Nephron progenitor cell (in vitro differentiated cells): ENCODE data around the gene LPAR1.

Experiments used
- DNase-seq: peaks from one replicate; pipeline ENCODE4 v3.0.0; 2021
- H3K27ac Mint-ChIP-seq: 2 replicates; pipeline ENCODE4 v1.8.0; 2021; ENCODE audit warnings: mild to moderate bottlenecking, moderate library complexity, mixed read lengths
- H3K27me3 Mint-ChIP-seq: 2 replicates; pipeline ENCODE4 v1.8.0; 2021; ENCODE audit warnings: mild to moderate bottlenecking, low read depth, mixed read lengths; ENCODE audit not compliant: poor library complexity
- H3K36me3 Mint-ChIP-seq: 2 replicates; pipeline ENCODE4 v1.8.0; 2021; ENCODE audit warnings: low read depth, mixed read lengths
- H3K4me1 Mint-ChIP-seq: 2 replicates; pipeline ENCODE4 v1.8.0; 2021; ENCODE audit warnings: mixed read lengths
- H3K4me3 Mint-ChIP-seq: 2 replicates; pipeline ENCODE4 v1.8.0; 2021; ENCODE audit warnings: mild to moderate bottlenecking, moderate library complexity, mixed read lengths
- H3K9me3 Mint-ChIP-seq: 2 replicates; pipeline ENCODE4 v1.8.0; 2021; ENCODE audit warnings: mild to moderate bottlenecking, moderate library complexity, mixed read lengths
- TF ChIP-seq, protein P1 (sequence below): fragments of 200-600 bp; sonication (generic); IDR thresholded peaks from 2 replicates; pipeline ENCODE4 v1.5.0; 2021; ENCODE audit warnings: antibody characterized with exemption

Gene LPAR1

DNA sequence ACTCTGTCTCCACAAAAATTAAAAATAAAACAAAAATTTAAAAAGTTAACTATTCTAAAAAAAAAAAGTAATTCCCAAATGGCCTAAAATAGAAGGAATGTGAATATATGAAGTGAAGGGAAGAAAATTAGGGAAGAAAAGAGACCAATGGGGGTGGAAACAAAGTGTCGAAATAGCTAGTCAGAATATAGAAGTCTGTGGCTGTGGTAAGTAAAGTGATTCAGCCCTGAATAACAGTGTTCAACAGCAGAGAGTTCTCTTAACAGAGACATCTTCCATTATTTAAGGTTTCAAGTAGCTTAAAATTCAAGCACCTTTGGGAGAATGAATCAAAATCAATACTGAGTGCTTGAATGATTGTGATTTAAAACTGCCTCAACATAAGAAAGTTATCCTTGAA is 51.7 kb downstream of the LPAR1 start:
- H3K4me3 Mint-ChIP-seq, result no peak overlapping the region
- no peak for DNase-seq
- H3K27ac Mint-ChIP-seq, result no peak overlapping the region
- H3K27me3 Mint-ChIP-seq, result no peaks in the 10 kb centered on the region
- TF ChIP-seq, protein P1, sequence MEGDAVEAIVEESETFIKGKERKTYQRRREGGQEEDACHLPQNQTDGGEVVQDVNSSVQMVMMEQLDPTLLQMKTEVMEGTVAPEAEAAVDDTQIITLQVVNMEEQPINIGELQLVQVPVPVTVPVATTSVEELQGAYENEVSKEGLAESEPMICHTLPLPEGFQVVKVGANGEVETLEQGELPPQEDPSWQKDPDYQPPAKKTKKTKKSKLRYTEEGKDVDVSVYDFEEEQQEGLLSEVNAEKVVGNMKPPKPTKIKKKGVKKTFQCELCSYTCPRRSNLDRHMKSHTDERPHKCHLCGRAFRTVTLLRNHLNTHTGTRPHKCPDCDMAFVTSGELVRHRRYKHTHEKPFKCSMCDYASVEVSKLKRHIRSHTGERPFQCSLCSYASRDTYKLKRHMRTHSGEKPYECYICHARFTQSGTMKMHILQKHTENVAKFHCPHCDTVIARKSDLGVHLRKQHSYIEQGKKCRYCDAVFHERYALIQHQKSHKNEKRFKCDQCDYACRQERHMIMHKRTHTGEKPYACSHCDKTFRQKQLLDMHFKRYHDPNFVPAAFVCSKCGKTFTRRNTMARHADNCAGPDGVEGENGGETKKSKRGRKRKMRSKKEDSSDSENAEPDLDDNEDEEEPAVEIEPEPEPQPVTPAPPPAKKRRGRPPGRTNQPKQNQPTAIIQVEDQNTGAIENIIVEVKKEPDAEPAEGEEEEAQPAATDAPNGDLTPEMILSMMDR, result no peak
- H3K36me3 Mint-ChIP-seq, result no peaks in the 10 kb centered on the region
- H3K9me3 Mint-ChIP-seq, result peaks cover 25% of the 10 kb centered on the region
- no peaks in the 10 kb centered on the region for H3K4me1 Mint-ChIP-seq

DNA sequence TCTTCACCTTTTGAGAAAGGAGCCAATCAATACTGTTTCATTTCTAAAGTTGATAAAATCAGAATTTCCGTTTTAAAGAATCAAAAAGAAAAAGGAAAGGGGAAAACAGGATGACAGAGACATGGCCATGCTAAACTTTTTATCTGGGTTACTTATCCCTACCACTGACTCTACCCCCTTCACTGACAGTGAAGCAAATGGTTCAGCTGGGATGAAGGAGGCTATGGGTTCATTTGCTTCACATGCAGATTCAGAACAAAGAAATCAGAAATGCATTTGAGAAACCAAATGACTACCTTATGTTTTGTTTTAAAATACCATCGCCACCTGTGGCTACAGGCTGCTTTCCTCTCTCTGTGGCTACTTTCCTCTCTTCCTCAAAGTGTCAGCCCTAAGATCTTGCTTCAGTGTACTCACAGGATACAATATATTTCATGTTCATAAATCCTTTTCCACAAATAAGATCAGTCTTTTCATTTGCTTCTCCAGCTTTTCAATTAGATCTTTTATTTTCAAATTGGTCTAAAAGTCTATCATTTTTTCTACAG is 53.3 kb downstream of the LPAR1 start:
- no peak for DNase-seq
- Mint-ChIP-seq H3K36me3 (no peaks in the 10 kb centered on the region), H3K27me3 (no peaks in the 10 kb centered on the region), H3K9me3 (peaks cover 21% of the 10 kb centered on the region), H3K4me3 (no peak overlapping the region), H3K4me1 (peaks cover 5% of the 10 kb centered on the region), H3K27ac (peak overlapping the region; percentile 72)
- TF ChIP-seq, protein P1, result no peak

DNA sequence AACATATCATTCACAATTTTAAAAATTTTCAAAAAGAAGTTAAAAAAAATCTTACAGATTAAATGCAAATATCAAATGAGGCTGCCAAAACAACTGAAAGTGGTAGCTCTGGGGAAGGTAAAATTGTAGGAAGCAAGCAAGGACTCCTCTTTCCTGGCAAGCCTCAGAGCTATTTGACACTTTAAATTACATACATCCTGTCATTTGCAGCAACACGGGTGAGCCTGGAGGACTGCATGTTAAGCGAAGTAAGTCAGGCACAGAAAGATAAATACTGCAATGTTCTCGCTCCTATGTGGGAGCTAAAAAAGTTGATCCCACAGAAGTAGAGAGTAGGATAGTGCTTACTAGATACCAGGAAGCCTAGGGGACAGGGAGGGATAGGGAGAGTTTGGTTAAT is 58.0 kb downstream of the LPAR1 start:
- TF ChIP-seq, protein P1, result no peak
- no peak for DNase-seq
- H3K9me3 Mint-ChIP-seq, result peaks cover 4% of the 10 kb centered on the region
- H3K27me3 Mint-ChIP-seq, result no peaks in the 10 kb centered on the region
- H3K36me3 Mint-ChIP-seq, result no peaks in the 10 kb centered on the region
- no peak overlapping the region for H3K4me3 Mint-ChIP-seq
- peaks cover 14% of the 10 kb centered on the region for H3K4me1 Mint-ChIP-seq
- H3K27ac Mint-ChIP-seq, result peak overlapping the region; percentile 86

DNA sequence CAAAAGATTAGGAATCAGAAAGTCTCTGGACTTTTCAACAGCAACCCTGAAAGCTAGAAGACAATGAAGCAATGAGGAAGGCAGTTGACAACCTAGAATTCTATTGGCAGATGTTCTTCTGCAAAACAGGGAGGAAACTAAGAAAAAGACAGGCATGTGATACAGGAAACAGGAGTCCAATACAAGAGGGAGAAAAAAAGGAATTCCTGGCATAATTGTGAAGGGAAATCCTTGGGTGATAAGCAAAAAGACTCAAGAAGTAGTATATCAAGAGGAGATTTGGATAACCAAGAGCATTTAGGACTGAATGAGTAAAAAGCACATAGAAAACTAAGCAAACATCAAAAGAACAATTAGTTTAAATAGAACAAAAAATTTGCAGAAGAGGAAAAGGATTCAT is 58.6 kb downstream of the LPAR1 start:
- H3K36me3 Mint-ChIP-seq, result no peaks in the 10 kb centered on the region
- peaks cover 18% of the 10 kb centered on the region for H3K4me1 Mint-ChIP-seq
- H3K27ac Mint-ChIP-seq, result no peak overlapping the region
- H3K9me3 Mint-ChIP-seq, result peaks cover 4% of the 10 kb centered on the region
- DNase-seq, result no peak
- TF ChIP-seq, protein P1, result no peak
- no peak overlapping the region for H3K4me3 Mint-ChIP-seq
- H3K27me3 Mint-ChIP-seq, result no peaks in the 10 kb centered on the region

DNA sequence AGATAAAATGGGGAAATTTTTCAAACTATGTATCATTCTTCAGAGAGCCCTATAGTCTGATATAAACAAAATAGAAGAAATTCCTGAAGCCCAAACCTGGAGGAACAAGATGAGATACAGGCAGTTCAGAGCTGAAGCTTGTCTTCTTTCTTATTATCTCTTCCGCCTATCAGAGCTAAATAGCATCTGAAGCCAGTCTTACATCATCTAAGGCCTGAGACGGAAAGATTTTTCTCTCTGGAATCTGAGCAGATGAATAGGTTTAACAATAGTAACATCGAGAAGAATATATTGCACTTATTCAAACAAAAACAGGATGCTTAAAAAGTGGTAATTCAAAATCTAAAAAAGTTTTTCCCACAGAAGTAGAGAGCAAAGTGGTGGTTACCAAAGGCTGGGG is 59.8 kb downstream of the LPAR1 start:
- TF ChIP-seq, protein P1, result no peak
- no peaks in the 10 kb centered on the region for H3K27me3 Mint-ChIP-seq
- peaks cover 4% of the 10 kb centered on the region for H3K9me3 Mint-ChIP-seq
- no peak for DNase-seq
- no peak overlapping the region for H3K27ac Mint-ChIP-seq
- no peaks in the 10 kb centered on the region for H3K36me3 Mint-ChIP-seq
- peaks cover 22% of the 10 kb centered on the region for H3K4me1 Mint-ChIP-seq
- no peak overlapping the region for H3K4me3 Mint-ChIP-seq

DNA sequence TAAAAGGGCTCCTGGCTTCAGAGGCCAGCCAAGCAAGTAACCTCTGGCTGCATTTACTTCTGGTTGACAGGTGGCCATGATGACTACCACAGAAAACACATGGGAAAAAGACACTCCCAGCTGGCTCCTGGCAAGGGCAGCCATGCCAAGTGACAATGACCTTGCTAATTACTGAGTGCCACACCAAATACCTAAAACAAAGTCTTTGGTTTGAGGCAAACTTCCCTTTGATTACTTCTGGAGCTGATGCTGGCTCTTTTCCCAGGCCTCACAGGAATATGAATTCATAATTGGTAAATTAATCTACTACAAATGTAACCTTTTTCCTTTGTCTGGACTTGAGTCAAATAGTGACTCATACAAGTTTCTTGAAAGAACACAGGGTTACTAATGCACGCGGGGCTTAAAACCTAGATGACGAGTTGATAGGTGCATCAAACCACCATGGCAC is 61.0 kb downstream of the LPAR1 start:
- H3K36me3 Mint-ChIP-seq, result no peaks in the 10 kb centered on the region
- H3K4me3 Mint-ChIP-seq, result no peak overlapping the region
- DNase-seq, result no peak
- H3K27me3 Mint-ChIP-seq, result no peaks in the 10 kb centered on the region
- peaks cover 22% of the 10 kb centered on the region for H3K4me1 Mint-ChIP-seq
- no peaks in the 10 kb centered on the region for H3K9me3 Mint-ChIP-seq
- H3K27ac Mint-ChIP-seq, result no peak overlapping the region
- TF ChIP-seq, protein P1, result no peak
